Activated effector memory CD4-positive, alpha-beta T cell treated with Interleukin-2 at 50 U/mL for 16 hours (primary cell): Measurements from ENCODE around the gene UBR4.
"Not testable (repeated sequence)": the region's sequence is repeated elsewhere in the genome, so short reads cannot be mapped to it uniquely, and the experiment has no call there.

ENCODE experiments used
- DNase-seq: peaks from one replicate; pipeline ENCODE4 v3.0.0-alpha.2; 2020

The UBR4 gene

DNA sequence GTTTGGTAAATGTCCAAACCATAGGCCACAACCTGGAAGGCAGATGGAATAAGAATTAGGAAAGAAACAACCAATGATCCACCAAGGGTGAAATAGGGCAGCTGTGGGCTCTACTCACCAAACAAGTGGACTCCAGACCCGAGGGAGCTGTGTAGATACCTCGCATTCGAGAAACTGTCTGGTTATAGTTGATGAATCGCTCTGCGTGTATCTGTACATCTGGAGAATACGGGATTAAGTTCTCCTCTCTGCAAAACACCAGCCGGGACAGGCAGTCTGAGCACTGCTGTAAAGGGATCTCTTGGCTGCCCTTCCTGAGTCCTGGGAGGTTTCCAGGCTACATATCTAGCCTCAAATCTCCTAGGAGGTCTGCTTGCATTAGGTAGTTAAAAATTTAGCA, 9.4 kb upstream of the UBR4 start:
- no peak for DNase-seq

DNA sequence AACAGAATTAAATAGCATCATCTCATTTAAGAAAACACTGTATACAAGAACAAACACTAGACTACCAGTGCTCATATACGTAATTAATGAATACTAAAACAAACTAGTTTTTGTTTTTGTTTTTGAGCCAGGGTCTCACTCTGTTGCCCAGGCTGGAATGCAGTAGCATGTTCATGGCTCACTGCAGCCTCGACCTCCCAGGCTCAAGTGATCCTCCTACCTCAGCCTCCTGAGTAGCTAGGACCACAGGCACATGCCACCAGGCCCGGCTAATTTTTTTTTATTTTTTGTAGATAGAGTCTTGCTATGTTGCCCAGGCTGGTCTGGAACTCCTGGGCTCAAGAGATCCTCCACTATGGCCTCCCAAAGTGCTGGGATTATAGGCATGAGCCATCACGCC, 6.5 kb upstream of the UBR4 start:
- DNase-seq: not testable (repeated sequence)

DNA sequence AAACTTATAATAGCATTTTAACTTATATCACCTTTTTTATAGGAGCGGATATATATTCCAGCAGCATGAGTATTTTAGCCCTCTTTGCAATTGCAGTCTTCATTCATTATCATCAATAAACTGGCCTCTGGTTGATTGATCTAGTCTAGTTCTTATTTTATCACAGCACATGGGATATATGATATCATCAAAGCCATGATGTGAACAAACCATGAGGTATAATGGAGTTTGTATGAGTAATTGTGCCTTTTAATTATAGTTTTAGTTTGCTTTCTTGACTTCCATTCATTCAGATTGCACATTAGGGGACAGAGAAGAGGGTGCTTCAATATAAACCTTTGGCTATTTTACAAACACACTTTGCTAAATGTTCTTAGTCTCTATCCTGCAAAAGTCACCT, 3.5 kb upstream of the UBR4 start:
- DNase-seq: no peak

DNA sequence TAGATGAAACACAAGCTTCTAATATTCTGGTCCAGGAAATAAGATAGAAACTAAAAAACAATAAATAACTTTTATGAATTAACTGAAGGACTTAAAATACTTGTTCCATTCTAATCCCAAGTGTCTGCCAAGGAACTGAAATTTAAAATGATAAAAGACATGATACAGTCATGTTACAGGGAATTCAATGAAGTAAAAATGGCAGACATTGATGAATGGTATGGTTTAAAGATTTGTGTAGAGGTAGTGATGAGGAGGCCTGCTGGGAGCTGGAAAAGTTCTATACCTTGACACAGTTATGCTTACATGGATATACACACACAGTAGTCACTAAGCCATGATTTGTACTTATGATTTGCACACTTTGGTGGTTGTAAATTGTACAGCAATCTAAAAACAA, 2.1 kb upstream of the UBR4 start:
- no peak for DNase-seq

DNA sequence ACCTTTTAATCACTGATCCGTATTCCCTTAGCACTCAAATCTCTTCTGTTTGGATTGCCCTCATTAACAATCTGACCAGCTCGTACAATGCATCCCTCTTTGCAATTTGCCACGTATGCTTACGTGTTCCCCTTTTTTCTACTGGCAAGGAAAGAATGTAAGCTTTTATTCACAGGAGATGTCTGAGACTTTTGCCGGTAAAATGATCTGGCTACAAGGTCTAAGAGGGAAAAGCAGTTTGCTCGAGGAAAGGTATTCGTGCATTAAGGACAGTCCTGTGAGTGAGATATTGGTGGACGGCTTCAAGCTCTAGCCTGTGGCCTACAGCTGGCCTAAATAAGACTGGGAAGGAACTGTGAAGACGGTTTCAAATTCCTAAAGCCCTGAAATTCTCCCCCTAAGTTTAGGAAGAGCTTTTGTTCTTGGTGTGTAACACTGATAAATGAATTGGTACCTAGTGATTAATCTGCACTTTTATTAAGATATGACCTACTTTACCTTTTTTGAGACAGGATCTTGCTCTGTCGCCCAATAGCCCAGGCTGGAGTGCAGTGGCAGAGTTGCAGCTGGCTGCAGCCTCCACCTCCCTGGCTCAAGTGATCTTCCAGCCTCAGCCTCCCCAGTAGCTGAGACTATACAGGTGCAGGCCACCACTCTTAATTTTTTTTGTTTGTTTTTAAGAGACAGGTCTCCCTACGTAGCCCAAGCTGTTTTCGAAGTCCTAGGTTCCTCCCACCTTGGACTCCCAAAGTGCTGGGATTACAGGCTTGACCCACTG, 895 bp upstream of the UBR4 start:
- DNase-seq: no peak

DNA sequence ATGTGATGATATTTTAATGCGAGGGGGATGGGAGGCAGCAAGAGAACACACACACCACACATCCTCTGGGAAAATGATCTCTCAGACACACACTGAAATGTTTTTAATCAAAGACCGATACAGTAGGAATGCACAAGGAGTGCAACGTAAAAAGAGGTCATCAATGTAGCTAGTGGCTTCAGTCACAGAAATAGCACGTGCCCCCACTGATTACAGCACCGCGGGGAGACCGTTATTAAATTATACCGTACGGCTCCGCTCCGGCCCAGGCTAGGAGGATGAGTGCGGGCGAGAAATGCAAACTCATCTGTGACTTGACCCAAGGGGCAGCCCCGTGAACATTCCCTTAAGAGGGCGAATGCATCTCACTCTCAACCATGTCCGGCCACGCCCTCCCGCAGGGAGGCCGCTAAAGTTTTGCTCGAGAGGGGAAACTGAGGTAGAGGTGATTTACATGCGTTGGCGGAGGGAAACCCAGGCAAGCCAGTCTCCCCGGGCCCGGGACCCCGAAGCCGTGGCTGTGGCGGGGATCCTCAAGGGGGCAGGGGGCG, 552 bp downstream of the UBR4 start:
- DNase-seq: no peak

DNA sequence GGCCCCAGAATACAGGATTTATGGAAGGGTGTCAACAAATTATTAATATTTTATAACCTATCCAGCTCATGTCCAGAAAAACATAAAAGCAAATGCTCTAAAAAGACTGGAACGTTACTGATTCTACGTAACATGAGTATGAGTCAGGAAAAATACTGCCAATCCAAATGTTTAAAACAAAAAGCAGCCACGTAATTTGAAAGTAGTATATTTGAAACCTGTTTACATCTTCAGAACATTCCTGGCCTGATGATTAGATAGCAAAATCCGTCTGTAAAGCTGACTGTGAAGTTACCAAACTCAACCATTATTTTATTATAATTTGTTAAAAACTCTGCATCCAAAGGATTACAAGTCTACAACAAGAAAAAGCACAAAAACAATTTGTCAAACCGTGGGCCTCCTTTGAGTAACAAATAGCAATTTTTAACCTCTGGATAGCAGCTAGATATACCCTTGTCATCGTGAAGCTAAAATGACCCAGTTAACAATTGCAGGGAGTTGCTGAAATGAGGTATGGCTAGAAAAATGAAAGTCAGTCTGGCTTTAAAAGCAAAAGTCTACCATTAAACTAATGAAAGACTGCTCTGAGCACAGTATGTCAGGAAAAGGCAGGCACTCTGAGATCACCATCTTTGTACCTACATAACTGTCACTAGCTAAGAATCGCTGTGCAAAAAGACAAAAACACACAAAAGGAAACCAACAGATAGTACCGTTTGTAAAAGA, 1.2 kb downstream of the UBR4 start:
- DNase-seq: no peak

DNA sequence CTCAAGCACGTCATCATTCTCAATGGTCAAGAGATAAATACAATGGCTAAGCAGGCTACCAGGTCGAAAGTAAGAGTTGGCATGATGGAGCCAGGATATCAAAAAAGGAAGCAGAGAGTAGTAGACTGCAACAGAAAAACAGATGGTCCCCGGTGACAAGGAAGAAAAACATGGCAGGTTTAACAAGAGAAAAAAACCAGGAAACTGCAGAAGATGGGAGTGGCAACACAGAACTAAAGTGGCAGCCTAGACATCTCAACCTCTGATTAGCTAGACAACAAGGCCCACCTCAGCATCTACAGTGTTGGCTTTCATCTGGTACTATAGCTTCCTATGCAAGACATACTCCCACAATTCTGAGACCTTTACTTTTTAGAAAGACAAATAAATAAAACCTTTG, 3.1 kb downstream of the UBR4 start:
- no peak for DNase-seq

DNA sequence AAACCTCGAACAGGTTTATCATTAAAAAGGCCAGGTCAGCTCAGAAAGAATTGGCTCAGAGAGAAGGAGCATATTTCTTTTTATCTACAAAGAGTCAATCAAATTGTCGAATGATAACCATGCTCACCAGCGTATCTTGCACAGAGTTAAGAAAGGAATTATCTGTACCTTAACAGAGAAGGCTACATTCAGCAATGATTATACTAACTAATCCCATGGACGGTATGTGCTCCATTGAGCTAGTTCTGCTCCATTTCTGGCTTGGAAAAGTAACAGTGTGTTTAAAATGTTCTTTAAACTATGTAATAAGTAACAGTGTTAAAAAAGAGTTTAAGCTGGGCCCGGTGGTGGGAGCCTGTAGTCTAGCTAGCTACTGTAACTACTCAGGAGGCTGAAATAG, 4.2 kb downstream of the UBR4 start:
- no peak for DNase-seq

DNA sequence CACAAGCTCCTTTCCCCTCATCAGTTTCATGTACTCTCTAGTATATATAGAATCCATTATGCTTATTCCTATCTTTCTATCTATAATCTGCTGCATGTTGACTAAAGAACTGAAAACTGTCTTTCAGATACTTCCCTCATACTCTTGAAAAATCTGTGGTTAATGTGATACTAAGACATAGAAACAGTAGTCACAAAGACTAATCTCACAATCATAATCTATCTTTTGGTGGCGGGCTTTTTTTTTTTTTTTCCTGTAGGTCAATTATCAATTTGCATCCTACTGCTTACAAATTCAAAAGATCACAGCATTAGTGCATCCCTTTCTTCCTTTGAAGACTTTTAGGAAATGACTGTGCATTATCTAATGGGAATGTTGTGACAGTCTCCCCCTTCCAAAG, 4.7 kb downstream of the UBR4 start:
- DNase-seq: no peak

DNA sequence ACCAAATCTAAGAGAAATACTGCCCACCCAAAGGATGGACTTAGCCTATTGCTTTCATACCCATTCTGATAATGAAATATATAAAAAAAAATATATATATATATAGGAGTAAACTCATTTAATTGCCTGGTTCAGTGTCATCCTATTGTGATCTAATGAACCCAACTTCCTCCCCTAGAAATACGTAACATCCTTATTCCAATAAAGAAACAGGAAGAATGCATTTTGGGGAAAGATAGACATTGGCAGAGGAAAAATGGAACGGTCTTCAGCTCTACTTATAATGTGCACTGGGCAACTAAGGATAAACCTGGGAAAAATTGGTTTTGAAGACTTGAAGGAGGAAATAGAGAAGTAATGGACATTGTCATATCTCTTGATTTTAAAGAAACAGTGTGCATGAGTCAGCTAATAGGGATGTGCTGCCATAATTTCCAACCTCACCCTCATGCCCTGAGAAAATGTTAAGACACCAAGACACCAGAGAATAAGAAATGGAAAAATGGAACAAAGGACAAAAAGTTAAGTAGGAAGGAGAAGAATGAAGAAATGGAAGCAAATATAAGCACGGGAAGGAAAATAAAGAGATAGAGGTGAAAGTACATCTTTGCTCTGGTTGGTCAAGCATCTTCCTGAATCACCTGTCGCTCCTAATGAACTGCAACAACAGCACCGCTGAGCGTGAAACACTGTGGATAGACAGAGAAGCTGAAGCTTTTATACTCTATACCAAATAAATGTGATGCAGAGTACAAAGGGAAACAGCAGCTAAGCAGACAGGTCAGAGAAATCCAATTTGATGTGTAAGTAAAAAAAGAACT, 5.4 kb downstream of the UBR4 start:
- DNase-seq: no peak

DNA sequence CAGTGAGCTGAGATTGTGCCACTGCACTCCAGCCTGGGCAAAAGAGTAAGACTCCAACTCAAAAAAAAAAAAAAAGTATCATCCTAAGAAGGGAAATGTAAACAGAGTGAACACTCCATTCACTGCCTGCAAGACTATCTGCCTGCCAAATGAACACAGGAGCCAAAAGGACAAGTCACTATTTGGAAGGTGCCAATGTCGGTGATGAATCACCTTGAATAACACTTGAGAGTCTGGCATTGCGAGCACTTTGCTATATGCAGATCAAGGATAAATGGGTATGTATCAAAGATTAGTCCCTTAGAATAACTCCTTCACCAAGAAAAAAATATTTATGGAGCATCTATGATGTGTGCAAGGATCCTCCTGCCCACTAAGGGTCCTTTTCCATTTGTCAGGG, 6.6 kb downstream of the UBR4 start:
- no peak for DNase-seq

DNA sequence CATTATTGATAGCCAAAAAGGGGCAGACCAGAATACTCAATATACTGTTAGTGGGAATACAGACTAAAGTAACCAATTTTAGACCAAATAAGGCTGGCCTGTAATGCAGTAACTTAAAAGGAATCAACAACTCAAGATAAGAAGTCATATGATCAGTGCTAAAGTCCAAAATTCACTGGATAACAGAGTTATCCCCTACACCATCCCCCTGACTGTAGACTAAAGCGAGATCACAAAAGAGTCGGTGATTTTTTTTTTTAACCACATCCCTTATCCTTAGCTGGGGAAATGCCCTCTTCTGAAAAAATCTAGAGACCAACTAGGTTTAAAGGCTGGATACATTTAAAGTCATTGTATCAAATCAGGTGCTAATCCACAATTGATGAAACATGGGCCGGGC, 7.7 kb downstream of the UBR4 start:
- DNase-seq: no peak

DNA sequence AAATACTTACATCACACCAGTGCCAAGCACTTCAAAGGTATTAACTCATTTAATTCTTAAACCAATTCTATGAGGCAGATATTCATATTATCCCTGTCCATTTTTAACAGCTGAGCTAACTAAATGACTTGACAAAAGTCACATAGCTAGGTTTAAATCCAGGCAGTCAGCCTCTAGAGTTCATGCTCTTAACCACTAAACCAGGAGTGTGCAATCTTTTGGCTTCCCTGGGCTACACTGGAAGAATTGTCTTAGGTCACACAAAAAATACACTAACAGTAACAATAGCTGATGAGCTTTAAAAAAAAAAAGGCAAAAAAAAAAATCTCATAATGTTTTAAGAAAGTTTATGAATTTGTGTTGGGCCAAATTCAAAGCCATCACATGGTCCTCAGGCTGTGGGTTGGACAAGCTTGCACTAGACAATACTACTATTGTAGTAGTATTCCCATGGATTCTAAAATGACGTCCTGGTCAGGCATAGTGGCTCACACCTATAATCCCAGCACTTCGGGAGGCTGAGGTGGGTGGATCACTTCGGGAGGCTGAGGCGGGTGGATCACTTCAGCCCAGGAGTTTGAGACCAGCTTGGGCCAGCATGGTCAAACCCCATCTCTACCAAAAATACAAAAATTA, 10.0 kb downstream of the UBR4 start:
- DNase-seq: no peak

DNA sequence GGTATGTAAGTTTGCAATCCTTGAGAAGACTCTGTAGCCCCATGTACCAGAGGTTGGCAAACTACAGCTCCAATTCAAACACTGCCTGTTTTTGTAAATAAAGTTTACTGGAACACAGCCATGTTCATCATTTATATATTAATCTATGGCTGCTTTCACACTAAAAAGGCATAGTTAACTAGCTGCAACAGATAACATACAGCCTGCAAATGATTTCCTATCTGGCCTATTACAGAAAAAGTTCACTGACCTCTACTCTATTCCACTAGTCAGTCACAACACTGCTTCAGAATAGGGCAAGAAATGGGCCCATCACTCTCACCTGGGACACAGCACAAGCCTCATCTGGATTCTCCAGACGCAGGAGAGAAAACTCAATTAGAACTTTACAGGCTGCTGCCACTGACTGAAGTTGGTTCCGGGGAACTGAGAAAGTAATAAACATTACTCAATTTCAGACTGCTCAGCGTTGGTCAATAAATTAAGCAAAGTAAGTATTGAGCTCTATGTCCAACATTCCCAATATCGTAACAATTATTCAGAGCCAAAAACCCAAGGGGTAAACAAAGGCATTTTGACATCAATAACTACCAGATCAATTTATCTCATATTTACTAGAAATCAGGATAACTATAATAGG, 10.6 kb downstream of the UBR4 start:
- DNase-seq: no peak

DNA sequence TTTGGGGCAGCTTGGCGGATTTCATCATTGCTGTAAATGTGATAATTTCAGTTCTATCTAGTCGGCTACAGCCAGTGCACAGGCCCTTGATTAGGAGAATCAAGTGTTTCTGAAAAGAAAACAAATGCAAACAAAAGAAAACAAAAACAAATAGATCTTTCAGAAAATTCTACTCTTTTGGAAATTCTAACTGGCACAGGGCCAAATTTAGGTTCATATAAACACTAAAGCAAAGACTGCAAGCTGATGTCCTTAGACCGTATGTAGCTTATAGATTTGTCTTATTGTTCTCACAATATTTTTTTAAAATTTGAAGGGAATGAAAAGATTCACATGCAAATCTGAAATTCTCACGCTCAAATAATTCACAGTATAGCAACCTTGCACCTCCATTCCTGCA, 11.2 kb downstream of the UBR4 start:
- no peak for DNase-seq

DNA sequence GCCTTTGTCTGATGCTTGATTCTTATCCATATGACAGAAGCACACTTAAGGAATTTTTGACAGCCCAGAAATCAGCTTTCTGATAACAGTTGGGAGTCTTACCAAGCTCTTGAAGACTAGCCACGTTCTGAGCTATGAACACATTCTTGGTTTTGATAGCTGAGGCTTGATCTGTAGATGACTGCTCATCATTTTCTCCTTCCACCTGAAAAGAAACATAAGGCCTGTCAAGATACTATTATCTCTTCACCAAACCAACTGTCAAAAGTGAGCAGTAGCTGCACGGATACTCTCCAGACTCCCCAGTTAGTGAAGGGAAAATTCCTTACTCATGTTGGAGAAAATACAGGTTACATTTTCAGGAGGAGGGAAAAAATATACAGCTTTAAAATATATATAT, 12.2 kb downstream of the UBR4 start:
- DNase-seq: no peak

DNA sequence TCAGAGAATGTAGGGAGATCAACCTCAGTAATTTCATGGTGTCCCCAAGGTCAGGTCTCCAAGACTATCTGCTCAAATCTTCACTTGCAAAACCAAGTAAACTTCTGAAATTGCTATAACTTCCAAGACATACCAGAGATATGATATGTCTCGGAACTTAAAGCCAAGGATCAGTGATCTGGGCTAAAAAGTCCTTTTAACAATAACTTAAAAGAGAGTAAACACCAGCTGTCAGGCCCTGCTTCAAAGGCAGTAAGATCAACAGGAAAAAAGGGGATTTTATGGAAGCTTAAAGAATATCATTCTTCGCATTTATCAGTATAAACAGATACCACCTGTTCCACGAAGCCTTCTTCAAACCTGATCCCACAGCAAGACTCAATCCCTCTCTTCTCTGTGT, 13.7 kb downstream of the UBR4 start:
- DNase-seq: no peak

DNA sequence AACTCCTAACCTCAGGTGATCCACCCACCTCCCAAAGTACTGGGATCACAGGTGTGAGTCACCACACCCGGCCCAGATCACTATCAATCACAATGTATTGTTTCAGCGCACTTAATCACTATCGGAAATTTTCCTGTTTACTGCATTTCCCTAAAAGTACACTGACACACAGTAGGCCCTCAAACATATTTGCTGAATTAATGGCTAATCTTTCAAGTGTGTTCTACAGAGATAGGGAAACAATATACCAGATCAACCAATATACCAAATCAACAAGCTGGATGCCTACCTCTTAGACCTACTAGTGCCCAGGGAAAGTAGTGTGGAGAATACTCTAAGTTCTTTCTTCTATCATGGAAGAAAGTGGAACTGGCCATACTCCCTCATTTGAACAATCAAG, 17.1 kb downstream of the UBR4 start:
- no peak for DNase-seq

DNA sequence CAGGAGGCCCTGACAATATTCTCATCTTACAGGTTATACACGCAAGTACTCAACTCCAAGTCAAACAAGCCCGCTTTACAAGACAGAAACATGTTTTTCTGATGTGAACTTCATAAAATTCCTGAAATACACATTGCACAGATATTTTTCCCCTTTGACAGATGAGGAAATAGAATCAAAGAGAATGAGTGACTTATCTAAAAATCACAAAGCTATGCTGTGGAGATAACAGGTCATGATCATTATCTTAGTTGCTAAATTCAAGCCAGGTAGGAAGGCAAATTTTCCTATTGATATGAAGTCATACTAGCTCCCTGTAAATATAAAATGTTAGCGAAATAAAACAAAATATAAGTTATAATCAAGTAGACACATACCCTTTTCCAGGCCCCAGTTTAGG, 18.3 kb downstream of the UBR4 start:
- no peak for DNase-seq

DNA sequence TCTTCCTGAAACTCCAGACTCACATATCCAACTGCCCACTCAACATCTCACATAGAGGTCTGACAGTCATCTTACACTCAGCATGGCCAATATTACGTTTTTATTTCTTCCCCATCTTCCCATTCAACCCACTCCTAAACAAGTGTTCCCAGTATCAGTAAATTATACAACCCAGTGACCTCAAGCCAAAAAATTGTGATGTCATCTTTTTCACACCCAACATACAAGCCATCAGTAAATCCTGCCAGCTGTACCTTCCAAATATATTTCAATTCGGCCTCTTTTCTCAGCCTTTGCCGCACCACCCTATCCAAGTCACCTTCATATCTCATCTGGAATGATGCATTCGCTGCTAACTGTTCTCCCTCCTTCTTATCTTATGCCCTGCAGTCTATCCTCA, 19.6 kb downstream of the UBR4 start:
- DNase-seq: no peak

DNA sequence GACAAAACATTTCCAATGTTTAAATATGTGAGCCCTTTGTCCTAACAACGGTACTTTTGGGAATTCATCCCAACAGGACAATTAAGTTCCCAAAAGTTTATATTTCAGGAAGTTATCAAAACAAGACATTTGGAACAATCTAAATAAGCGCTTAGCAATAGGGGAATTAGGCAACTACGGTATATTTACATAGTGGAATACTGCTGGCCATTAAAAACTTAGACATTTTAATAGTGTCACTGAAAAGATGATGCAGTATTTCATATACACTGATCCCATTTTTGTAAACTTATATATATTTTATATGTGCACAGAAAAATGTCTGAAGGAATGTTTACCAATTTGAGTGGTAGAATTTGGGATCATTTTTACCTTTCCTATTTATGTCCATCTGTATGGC, 20.8 kb downstream of the UBR4 start:
- DNase-seq: no peak

DNA sequence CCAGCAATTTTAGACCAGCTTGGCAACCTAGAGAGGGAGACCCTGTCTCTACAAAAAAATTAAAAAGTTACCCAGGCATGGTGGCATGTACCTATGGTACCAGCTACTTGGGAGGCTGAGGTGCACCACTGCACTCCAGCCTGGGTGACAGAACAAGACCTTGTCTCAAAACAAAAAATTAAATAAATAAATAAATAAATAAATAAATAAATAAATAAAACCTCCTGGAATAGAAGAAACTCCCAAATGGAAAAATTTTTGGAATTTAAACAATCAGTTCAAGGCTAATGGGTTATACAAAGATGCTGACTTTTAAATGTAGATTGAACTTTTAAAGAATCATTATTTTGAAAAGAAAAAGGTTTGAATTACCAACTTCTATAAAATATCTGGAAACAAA, 22.2 kb downstream of the UBR4 start:
- no peak for DNase-seq
